Islet precursor cell (in vitro differentiated cells): Measurements from ENCODE around the gene NOC3L.
"Not testable (repeated sequence)": the region's sequence is repeated elsewhere in the genome, so short reads cannot be mapped to it uniquely, and the experiment has no call there.

Experiments
- DNase-seq: peaks from one replicate; pipeline ENCODE4 v3.0.0-alpha.2; 2018

Gene NOC3L, protein sequence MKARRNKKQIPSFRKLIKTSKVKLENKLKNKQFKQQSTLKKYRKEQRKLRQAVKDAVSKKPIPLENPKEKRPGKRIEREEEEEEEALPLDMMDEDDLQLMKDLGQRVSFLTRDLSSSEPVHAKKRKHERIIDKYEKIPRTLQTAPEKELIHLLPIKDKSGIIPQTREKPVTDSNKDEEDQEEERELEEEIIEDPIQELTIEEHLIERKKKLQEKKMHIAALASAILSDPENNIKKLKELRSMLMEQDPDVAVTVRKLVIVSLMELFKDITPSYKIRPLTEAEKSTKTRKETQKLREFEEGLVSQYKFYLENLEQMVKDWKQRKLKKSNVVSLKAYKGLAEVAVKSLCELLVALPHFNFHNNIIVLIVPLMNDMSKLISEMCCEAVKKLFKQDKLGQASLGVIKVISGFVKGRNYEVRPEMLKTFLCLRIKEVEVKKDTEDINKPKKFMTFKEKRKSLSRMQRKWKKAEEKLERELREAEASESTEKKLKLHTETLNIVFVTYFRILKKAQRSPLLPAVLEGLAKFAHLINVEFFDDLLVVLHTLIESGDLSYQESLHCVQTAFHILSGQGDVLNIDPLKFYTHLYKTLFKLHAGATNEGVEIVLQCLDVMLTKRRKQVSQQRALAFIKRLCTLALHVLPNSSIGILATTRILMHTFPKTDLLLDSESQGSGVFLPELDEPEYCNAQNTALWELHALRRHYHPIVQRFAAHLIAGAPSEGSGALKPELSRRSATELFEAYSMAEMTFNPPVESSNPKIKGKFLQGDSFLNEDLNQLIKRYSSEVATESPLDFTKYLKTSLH

DNA sequence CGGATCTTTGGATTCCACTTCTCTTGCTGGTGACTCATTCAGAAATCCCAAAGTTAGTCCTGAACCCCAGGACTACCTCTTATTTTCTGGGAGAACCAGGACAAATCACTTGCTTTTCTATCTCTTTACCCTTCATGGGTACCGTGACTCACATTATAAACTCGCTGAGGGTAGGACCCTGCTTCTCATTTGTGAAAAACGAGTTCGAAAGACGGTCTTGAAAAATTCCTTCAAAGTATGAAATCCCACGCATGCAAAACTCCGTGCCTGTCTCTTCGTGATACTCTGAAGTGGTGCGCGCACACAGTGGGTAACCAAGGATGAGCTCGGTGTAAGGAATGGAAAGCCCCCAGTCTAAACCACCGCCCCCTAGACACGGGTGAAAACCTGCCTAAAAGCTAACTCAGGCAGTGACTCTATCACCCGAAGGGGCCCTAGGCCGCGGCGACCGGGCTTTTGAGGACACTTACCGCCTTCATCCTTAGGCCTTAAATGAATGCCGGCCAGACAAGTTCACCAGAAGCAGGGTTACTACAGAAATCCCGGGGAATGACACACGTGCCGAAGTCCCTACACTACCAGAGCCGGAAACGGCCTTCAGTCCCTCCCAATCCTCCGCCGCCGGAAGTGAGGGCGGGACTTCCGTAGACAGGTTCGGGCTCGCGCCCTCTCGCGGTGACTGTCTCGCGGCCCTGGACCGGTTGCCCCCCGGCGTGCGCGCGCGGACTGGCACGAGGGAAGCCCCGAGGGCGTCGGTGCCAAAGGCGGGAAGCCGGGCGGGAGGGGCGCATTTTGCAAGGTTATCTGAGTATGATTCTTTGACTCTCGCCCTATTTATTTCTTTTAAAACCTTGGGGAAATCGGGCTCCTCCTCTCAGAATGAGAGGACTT is at the start of gene NOC3L:
NOC3L (minus strand) TSS at position 580 of the 891 bp plus-strand sequence; CDS start at position 479, 101 bp downstream.
- DNase-seq = peak; percentile 98

DNA sequence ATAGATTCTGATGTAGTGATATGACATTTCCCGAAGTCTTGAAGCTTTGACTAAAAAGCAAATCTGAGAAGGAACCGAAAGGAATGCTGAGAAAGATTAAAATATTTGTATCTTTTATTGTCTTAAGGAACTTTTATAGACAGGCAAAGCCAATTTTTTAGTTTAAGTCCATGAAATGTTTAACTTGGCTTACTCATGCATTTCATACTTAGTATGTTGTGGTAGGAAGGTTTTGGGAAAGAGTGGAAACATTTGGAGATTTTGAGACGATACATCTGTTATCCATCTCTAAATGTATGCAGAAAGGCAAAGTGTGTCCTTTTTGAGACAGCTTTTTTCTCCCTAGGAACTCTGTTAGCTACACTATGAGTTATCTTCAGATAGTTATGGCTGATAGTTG is 49.7 kb upstream of the NOC3L start:
- DNase-seq = no peak

DNA sequence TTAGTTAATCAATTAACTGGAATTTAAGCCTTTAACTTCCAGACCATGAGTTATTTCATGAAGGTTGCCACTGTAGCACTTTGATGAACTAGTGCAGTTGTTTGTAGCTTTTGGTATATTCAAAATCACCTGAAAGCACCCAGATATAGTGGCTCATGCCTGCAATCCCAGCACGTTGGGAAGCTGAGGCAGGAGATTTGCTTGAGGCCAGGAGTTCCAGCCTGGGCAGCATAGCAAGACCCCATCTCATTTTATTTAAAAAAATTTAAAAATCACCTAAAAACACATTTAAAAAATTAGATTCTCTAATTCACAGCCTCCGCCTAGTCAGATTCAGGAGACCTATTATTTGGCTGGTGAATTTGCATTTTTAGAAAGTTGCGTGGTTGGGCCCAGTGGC is 48.6 kb upstream of the NOC3L start:
- no peak for DNase-seq

DNA sequence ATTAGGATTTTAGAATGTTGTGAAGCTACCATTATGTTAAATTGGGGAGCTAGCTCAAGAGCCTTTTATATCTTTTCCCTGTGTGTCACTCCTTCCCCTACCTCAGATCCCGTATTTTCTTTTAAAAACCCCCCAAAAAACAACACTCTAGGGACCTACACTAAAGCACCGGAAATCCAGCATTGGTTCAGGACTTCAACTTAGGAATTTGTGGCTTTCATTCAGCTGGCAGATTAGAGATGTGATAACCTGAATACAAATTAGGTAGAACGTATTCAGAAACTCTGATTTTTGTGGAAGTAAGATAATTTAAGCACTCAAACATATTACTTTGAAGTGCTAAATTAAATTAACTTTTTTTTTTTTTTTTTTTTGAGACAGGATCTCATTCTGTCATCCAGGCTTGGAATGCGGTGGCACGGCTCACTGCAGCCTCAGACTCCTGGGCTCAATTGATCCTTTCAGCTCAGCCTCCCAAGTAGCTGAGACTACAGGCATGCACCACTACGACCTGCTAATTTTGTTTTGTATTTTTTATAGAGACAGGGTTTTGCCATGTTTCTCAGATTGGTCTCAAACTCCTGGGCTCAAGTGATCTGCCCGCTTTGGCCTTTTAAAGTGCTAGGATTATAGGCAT is 46.4 kb upstream of the NOC3L start:
- DNase-seq = peak; percentile 62

DNA sequence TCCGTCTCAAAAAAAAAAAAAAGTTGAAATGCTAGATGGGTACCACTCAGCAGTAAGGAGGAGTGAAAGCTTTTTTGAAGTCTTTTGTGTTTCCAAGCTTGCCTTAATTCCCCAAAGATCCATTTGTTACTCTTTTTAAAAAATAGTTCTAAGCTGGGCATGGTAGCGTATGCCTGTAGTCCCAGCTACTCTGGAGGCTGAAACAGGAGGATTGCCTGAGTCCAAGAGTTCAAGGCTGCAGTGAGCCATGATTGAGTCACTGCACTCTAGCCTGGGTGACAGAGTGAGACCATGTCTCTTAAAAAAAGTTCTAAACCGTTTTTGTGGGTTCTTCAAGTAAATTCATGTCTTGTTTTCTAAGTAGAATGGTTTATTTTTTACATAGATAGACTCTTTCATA is 44.9 kb upstream of the NOC3L start:
- DNase-seq = no peak

DNA sequence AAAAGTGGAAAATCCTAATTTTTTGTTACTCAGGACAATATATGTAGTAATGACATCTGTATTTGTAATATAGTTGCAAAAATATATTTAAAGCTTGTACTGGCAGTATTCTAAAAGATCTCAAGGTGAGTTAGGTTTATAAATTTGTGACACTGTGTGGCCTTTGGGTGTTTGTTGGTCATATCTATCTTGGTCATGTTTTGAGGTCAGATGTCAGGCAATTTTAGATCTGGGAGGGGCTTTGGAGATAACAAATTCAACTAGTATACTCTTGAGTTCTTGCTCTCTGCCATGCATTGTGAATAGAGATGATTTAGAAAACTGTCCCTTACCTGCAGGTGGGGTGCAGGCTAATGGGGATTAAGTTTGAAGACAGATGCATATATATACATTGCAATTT is 42.7 kb upstream of the NOC3L start:
- DNase-seq = no peak

DNA sequence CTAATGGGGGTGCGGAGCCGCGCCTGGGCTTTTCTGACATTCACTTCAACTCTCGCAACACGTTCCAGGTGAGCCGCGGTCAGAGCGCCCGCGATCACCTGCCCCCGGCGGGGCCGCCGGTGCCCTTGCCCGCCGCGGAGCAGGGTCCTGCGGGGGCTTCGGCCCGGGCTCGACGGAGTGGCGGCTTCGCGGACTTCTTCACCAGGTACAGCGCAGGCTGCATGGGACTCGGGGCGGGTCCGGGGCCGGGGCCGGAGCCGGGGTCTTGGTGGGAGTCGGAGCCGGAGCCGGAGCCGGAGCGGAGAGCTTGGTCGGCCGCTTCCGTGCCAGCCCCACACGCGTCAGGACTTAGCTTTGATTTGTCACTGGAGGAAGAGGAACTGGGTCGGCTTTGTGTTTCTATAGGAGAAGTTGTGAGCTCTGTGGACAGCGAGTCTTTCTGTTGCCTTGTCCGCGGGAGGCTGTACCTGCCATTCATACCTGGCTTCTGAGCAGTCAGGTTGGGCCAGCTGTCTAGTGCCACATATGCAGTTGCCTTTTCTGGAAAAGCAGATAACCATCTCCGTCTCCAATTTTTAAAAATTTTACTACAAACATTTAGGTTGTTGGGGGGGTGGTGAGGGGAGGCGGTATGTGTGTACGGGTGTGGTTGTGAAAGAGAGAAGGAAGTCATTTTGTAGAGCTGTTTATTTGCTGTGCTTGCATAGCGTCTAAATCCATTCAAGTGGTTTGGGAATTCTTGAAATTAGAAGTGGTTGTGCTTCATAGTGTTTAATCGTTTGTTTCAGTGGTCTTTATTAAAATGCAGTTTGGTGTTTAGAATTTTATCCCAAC is 40.9 kb upstream of the NOC3L start:
- DNase-seq = peak; percentile 86

DNA sequence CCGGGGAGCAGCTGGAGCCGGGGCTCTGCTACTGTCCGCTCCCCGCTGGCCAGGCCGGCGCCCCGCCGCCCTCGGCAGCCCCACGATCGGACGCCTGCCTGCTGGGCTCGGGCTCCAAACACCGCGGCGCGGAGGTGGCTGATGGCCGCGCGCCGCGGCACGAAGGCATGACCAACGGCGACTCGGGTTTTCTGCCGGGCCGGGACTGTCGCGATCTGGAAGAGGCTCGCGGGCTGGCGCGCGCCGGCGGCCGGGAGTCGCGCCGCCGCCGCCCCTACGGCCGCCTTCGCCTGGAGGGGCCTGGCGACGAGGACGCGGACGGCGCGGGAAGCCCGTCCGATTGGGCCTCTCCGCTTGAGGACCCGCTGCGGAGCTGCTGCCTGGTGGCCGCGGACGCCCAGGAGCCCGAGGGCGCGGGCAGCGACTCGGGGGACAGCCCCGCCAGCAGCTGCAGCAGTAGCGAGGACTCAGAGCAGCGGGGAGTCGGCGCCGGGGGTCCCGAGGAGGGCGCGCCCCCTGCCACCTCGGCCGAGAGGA is 40.2 kb upstream of the NOC3L start:
- DNase-seq = no peak

DNA sequence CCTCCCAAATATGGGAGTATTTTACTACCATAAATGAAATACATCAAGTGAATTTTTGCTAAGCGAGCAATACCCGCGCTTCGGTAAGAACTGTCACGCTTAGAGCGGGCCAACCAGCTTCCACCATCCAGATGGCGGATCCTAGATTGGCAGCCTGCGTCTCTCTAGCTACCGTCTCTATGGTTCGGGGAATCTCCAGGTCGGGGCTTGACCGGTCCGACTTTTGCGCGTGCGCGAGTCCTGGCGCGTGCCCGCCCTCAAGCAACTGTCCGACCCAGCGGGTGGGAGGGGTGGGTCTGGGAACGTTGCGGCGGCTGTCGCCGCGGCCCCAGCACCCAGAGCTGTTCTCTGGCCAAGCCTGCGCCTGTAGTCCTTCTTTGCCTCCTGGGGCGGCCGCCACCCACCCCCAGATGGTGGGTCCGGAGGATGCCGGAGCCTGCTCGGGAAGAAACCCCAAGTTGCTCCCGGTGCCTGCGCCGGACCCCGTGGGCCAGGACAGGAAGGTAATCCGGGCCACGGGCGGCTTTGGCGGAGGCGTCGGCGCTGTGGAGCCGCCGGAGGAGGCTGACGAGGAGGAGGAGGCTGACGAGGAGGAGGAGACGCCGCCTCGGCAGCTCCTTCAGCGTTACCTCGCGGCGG is 39.6 kb upstream of the NOC3L start, which contains the start of gene TBC1D12:
TBC1D12 (plus strand) TSS at position 338 of the 639 bp plus-strand sequence; CDS start at position 411, 73 bp downstream.
- DNase-seq = peak; percentile 98

DNA sequence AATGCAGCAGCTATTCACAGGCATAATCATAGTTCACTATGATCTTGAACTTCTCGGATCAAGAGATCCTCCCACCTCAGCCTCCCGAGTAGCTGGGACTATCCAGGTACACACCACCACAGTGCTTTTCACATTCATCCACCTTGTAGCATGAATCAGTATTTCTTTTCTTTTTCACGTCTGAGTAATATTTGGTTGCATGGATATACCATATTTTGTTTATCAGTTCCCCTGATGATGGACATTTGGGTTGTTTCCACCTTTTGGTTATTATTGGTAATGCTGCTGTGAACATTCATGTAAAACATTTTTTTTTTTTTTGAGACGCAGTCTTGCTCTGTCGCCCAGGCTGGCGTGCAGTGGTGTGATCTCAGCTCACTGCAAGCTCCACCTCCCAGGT is 36.0 kb upstream of the NOC3L start:
- no peak for DNase-seq

DNA sequence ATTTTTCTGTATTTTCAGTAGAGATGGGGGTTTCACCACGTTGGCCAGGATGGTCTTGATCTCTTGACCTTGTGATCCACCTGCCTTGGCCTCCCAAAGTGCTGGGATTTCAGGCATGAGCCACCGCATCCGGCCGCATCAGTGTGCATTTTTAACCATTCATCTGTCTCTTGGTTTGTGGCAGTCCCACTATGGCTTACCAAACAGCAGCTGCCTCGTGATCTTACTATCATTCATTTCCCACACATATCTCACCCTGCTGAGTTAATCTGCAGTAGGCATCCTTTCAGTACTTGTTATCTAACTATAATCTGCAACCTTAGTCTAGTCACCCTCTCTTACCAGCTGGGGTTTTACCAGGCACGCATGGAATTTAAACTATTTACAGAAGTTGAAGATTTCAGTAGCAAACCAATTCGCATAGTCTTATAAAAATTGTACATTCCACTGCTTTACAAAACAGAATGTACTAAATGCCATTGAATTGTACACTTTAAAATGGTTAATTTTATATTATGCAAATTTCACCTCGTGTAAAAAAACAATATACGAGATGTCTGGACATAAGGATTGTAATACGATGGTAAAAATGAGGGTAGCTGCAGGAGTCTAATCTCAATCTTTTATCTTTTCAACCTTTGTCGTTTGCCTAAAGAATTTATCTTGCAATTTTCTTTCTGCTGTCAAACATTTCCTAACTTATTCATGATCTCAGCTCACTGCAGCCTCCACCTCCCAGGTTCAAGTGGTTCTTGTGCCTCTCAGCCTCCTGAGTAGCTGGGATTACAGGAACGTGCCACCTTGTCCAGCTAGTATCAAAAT is 35.0 kb upstream of the NOC3L start:
- DNase-seq = no peak

DNA sequence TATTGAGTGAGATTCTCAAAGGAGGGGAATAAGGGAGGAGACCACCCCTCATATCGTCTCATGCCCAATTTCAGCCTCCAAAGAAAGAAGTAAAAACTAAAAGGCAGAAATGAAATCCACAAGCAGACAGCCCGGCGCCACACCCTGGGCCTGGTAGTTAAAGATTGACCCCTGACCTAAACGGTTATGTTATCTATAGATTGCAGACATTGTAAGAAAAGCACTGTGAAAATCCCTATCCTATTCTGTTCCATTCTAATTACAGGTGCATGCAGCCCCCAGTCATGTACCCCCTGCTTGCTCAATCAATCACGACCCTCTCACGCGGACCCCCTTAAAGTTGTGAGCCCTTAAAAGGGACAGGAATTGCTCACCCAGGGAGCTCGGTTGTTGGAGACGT is 29.4 kb upstream of the NOC3L start:
- DNase-seq = not testable (repeated sequence)

DNA sequence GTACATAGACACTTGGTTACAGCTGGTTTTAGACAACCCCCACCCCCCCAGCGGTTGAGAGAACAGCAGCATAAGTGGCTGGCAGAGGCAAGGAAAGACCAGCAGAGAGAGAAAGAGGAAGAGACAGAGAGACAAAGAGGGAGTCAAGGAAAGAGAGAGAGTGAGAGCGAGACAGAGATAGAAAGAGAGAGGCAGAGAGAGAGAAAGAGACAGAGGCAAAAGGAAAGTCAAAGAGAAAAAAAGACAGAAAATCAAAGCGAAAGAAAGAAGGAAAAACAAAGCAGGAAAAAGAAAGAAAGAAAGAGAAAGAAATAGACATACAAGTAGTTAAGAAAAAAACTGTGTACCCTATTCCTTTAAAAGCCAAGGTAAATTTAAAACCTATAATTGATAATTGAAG is 23.0 kb upstream of the NOC3L start:
- not testable (repeated sequence) for DNase-seq

DNA sequence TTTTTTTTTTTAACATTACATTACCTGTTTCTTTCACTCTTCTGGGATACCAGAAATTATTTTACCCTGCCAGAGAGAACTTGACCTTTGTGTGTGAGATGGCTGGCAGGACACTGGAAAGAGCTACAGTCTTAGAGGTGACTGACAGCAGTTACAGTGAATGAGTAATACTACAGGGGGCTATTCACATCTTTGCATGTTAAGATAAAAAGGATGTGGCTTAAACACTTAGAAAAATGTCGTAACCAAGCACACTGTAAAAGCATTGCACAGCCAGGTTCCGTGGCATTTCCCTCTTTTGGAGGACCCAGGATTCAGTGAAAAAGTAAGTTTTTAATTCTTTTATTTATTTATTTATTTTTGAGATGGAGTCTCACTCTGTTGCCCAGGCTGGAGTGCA is 20.8 kb upstream of the NOC3L start:
- no peak for DNase-seq

DNA sequence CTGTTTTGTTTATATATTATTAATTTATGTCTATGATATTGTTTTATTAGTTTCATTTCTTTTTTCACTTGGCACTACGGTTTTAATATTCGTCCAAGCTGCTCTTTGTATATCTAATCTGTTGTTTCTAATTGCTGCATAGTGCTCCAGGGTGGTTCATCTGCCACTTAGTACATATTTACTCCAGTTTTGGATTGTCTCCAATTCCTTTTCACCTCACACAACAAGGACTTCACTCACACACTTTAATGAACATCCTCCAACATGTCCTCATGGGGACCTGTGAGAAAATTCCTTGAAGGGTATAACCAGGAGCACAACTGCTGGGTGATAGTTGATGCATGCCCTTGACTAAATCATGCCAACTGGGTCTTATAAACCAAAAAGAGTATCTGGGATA is 14.1 kb upstream of the NOC3L start:
- no peak for DNase-seq

DNA sequence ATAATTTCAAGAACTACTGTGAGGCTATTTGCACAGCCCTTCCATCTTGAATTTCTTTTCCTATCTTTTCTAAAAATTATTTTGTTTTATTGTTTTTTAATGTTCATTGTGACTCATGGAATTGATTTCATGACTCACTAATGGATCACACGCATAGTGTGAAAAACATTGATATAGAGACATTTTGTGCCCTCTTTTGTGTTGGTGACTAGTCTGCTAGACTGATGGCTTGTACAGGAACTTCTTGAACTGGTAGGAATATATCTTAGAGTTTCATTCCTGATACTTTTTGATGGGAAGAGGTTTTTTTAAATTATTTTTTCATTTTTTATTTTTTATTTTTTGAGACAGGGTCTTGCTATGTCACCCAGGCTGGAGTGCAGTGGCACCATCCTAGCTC is 12.6 kb upstream of the NOC3L start:
- no peak for DNase-seq

DNA sequence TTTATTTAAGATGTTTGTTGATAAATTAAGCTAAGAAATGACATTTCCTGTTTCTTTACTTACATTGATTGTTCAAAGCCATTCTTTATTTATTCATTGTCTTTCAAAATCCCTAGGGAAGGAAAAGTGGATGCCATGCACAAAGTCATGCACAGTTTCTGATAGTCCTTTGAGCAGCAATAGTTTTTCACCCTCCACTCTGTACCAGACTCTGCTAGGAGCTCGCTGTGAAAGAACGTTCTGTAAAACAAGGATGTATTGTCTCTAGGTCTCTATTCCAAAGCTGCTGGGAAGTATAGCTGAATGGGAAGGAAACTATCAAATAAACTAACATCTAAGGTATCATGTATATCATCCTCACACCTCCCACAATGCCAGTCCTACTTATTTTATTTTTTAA is 7.8 kb upstream of the NOC3L start:
- DNase-seq = no peak

DNA sequence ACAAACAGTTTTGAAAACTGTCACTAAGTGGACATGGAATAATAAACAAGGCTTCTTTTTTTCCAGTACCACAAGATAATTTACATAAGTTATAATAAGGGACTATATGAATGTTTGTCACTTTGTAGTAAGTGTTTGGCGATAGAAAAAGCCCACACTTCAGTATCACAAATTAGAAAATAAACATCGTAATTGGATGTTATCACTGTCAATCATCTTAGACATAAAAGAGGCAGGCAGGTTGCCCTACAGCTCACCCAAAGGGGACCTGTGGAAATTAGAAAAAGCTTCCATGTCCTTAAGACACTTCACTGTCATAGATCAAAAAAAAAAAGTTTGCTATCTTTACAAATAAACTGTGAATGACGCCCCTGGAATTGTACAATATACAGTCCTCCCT is 3.6 kb upstream of the NOC3L start:
- DNase-seq = no peak

DNA sequence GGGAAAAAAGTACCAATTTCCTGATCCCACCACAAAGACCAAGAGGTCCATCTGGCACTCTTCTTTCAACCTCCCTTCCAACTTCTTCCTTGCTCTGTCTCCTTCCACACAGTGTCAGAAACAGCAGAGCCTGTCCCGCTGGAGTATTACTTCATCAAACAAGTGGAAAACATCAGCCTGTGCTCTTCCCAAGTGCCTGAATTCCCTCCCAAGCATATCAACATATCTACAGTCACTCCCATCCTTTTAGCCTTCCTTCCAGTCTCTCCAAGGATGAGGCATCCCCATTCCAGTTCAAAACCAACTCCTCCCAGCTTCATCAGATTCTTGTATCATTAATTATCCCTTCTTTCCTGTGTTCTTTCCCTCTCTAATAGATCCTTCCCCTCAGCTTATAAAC is 1.7 kb upstream of the NOC3L start:
- no peak for DNase-seq

DNA sequence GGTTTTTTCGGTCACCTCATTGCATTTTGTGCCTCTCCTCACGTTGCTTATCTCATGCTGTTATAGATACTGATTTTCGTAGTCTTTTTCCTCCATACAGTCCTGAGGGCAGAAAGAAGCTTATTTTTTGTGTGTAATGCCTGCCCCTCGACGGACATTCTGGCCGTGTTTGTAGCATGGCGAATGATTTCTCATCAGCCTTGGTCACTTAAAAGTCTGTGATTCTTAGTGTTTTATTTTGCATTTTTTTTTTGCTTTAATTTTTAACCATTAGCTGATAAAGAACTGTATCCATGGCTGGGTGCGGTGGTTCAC is 469 bp upstream of the NOC3L start:
- DNase-seq = no peak
